ENCODE measurements around the gene DNER. TPM values are rescaled to one million over a fixed set of nuclear protein-coding genes. Genes with fewer than 3 reads are reported as not detected.
"Not testable (repeated sequence)": the region's sequence is repeated elsewhere in the genome, so short reads cannot be mapped to it uniquely, and the experiment has no call there.

Gene DNER
- total RNA-seq, 1 experiment from 2014 or later, result 8.4 TPM

- POLR2A ChIA-PET (ENCODE audit: low non-redundant PET), result no interaction called here
- TF ChIP-seq CTCF (conservative IDR thresholded peaks at IDR 0.05; ENCODE audit: low read depth, low read length) (no peak), EZH2 (IDR thresholded peaks at IDR 0.05; ENCODE audit: borderline replicate concordance, low read depth, low read length, poor library complexity, severe bottlenecking) (no peak)
- H3K27ac ChIP-seq (ENCODE audit: low read depth, low read length, poor library complexity, severe bottlenecking), result no peak overlapping the region
- H3K27me3 ChIP-seq (replicated peaks; ENCODE audit: insufficient read depth, low read depth, low read length, poor library complexity), result no peaks in the 10 kb centered on the region
- no peaks in the 10 kb centered on the region for H3K9me3 ChIP-seq (ENCODE audit: low read depth, low read length, poor library complexity, severe bottlenecking)
- H3K4me3 ChIP-seq (ENCODE audit: low read depth, low read length, poor library complexity, severe bottlenecking), result no peak overlapping the region
- BruUV-seq (replicated peaks), result no TSS peak
- DNase-seq (ENCODE audit: low spot score), result no peak
- H3K4me1 ChIP-seq (ENCODE audit: insufficient read depth, low read length, poor library complexity, severe bottlenecking), result no peaks in the 10 kb centered on the region
- CTCF ChIA-PET, result no interaction called here
- H3K36me3 ChIP-seq (ENCODE audit: insufficient read depth, low read length, poor library complexity, severe bottlenecking), result no peaks in the 10 kb centered on the region
- intact Hi-C loops (cut with micrococcal nuclease; ENCODE audit: unreplicated experiment), result no loop called here
Measured at GRCh38 chr2:229340086-229340760, 374.1 kb downstream of the DNER start.

- ChIA-PET POLR2A (ENCODE audit: low non-redundant PET) (no interaction called here), CTCF (no interaction called here)
- Histone ChIP-seq H3K9me3 (ENCODE audit: low read depth, low read length, poor library complexity, severe bottlenecking) (no peaks in the 10 kb centered on the region), H3K27me3 (replicated peaks; ENCODE audit: insufficient read depth, low read depth, low read length, poor library complexity) (no peaks in the 10 kb centered on the region), H3K36me3 (ENCODE audit: insufficient read depth, low read length, poor library complexity, severe bottlenecking) (no peaks in the 10 kb centered on the region), H3K4me3 (ENCODE audit: low read depth, low read length, poor library complexity, severe bottlenecking) (no peak overlapping the region), H3K27ac (ENCODE audit: low read depth, low read length, poor library complexity, severe bottlenecking) (no peak overlapping the region), H3K4me1 (ENCODE audit: insufficient read depth, low read length, poor library complexity, severe bottlenecking) (no peaks in the 10 kb centered on the region)
- TF ChIP-seq EZH2 (IDR thresholded peaks at IDR 0.05; ENCODE audit: borderline replicate concordance, low read depth, low read length, poor library complexity, severe bottlenecking) (no peak), CTCF (conservative IDR thresholded peaks at IDR 0.05; ENCODE audit: low read depth, low read length) (no peak)
- no TSS peak for BruUV-seq (replicated peaks)
- no peak for DNase-seq (ENCODE audit: low spot score)
- intact Hi-C loops (cut with micrococcal nuclease; ENCODE audit: unreplicated experiment), result no loop called here
Measured at GRCh38 chr2:229339618-229340017, 374.7 kb downstream of the DNER start.

DNA sequence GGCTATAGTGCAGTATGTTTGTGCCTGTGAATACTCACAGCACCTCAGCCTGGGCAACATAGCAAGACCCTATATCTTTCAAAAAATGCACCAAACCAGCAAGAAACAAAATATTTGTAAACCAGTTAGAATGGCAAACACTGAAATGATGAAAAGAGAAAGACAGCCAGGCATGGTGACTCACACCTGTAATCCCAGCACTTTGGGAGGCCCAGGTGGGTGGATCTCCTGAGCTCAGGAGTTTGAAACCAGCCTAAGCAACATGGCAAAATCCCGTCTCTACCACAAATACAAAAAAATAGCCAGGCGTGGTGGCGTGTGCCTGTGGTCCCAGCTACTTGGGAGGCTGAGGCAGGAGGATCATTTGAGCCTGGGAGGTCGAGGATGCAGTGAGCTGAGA, 375.2 kb downstream of the DNER start:
- H3K27me3 ChIP-seq (replicated peaks; ENCODE audit: insufficient read depth, low read depth, low read length, poor library complexity); CTCF ChIA-PET; H3K4me1 ChIP-seq (ENCODE audit: insufficient read depth, low read length, poor library complexity, severe bottlenecking); intact Hi-C loops (cut with micrococcal nuclease; ENCODE audit: unreplicated experiment); DNase-seq (ENCODE audit: low spot score); POLR2A ChIA-PET (ENCODE audit: low non-redundant PET); BruUV-seq (replicated peaks); H3K4me3 ChIP-seq (ENCODE audit: low read depth, low read length, poor library complexity, severe bottlenecking); H3K36me3 ChIP-seq (ENCODE audit: insufficient read depth, low read length, poor library complexity, severe bottlenecking); H3K9me3 ChIP-seq (ENCODE audit: low read depth, low read length, poor library complexity, severe bottlenecking); H3K27ac ChIP-seq (ENCODE audit: low read depth, low read length, poor library complexity, severe bottlenecking): not testable (repeated sequence)

- no peak for DNase-seq (ENCODE audit: low spot score)
- intact Hi-C loops (cut with micrococcal nuclease; ENCODE audit: unreplicated experiment), result no loop called here
Measured at GRCh38 chr2:229335877-229336346, 378.4 kb downstream of the DNER start.

More at GRCh38 chr2:229335877-229336346, 378.4 kb downstream of the DNER start:
- Histone ChIP-seq H3K27me3 (replicated peaks; ENCODE audit: insufficient read depth, low read depth, low read length, poor library complexity) (no peaks in the 10 kb centered on the region), H3K27ac (ENCODE audit: low read depth, low read length, poor library complexity, severe bottlenecking) (no peak overlapping the region), H3K4me1 (ENCODE audit: insufficient read depth, low read length, poor library complexity, severe bottlenecking) (no peaks in the 10 kb centered on the region), H3K9me3 (ENCODE audit: low read depth, low read length, poor library complexity, severe bottlenecking) (no peaks in the 10 kb centered on the region), H3K36me3 (ENCODE audit: insufficient read depth, low read length, poor library complexity, severe bottlenecking) (no peaks in the 10 kb centered on the region), H3K4me3 (ENCODE audit: low read depth, low read length, poor library complexity, severe bottlenecking) (no peak overlapping the region)
- TF ChIP-seq EZH2 (IDR thresholded peaks at IDR 0.05; ENCODE audit: borderline replicate concordance, low read depth, low read length, poor library complexity, severe bottlenecking) (no peak), CTCF (conservative IDR thresholded peaks at IDR 0.05; ENCODE audit: low read depth, low read length) (no peak)
- POLR2A ChIA-PET (ENCODE audit: low non-redundant PET), result no interaction called here
- BruUV-seq (replicated peaks), result no TSS peak
- CTCF ChIA-PET, result no interaction called here
